K562 (cell line): ENCODE results near the gene NDUFB5. TPM values are rescaled to one million over a fixed set of nuclear protein-coding genes. Genes with fewer than 3 reads are reported as not detected.
A peak's percentile ranks its signal among the peaks of the same experiment; 100 is the strongest.

Source experiments
- ARID1B ChIP-seq: fragments of 450-650 bp; IDR thresholded peaks from 2 replicates; pipeline ENCODE4 v1.6.1; 2016; ENCODE audit warnings: antibody characterized with exemption, mild to moderate bottlenecking, inconsistent platforms
- ARNT ChIP-seq, 2 experiments: fragments of 450-650 bp; IDR thresholded peaks; 2 replicates each; pipeline ENCODE4 v1.6.1; 2016; ENCODE audit warnings: mild to moderate bottlenecking in 1 of 2
- ATF7 ChIP-seq: fragments of 450-650 bp; IDR thresholded peaks from 2 replicates; pipeline ENCODE4 v1.7.1; 2014; ENCODE audit warnings: mild to moderate bottlenecking, moderate library complexity
- CBFA2T2 ChIP-seq: fragments of 450-650 bp; conservative IDR thresholded peaks from 2 replicates; pipeline ENCODE4 v1.6.1; 2017; ENCODE audit warnings: mild to moderate bottlenecking
- CBFA2T3 ChIP-seq: fragments of 450-650 bp; IDR thresholded peaks from 2 replicates; pipeline ENCODE4 v1.6.1; 2017
- CBX3 ChIP-seq, 2 experiments: IDR thresholded peaks; 1 replicate in 1 of 2; 2 replicates in 1 of 2; pipeline ENCODE4 v1.6.1; 2012; ENCODE audit warnings: inconsistent platforms in 2 of 2, low read length in 2 of 2, borderline replicate concordance in 1 of 2, control low read depth in 1 of 2
- CREM ChIP-seq: IDR thresholded peaks from 2 replicates; pipeline ENCODE4 v1.6.1; 2014; ENCODE audit warnings: antibody characterized with exemption, low read depth
- CTBP1 ChIP-seq: fragments of 450-650 bp; IDR thresholded peaks from 2 replicates; pipeline ENCODE4 v1.6.1; 2016; ENCODE audit warnings: borderline replicate concordance
- EP300 ChIP-seq: IDR thresholded peaks from 2 replicates; pipeline ENCODE4 v1.6.1; 2012; ENCODE audit warnings: low read length, improper control_type of control experiment
- FOSL1 ChIP-seq: fragments of 200-800 bp; sonication (Bioruptor generic); conservative IDR thresholded peaks from 2 replicates; pipeline ENCODE4 v1.6.1; 2016; ENCODE audit warnings: missing genetic modification characterization, missing compliant biosample characterization
- FOXM1 ChIP-seq, 2 experiments: fragments of 450-650 bp in 1 of 2; sonication (generic) in 1 of 2; formaldehyde crosslinking in 1 of 2; IDR thresholded peaks; 2 replicates each; pipeline versions ENCODE4 v1.6.1 to v1.9.0; 2017 to 2022; ENCODE audit warnings: low read depth in 2 of 2, mild to moderate bottlenecking in 2 of 2, missing genetic modification reagents in 1 of 2, moderate library complexity in 1 of 2
- HDAC2 ChIP-seq: fragments of 450-650 bp; IDR thresholded peaks from 2 replicates; pipeline ENCODE4 v1.6.1; 2016; ENCODE audit warnings: mild to moderate bottlenecking
- HMGN3 ChIP-seq: IDR thresholded peaks from 2 replicates; pipeline ENCODE4 v1.6.1; 2011; ENCODE audit warnings: borderline replicate concordance, low read depth, mild to moderate bottlenecking, mixed read lengths, low read length; ENCODE audit not compliant: insufficient read length; ENCODE audit errors: extremely low read depth
- KDM1A ChIP-seq, 2 experiments: fragments of 450-650 bp; IDR thresholded peaks; 2 replicates each; pipeline ENCODE4 v1.6.1; 2016; ENCODE audit warnings: mild to moderate bottlenecking in 2 of 2
- KLF16 ChIP-seq: IDR thresholded peaks from 2 replicates; pipeline ENCODE4 v1.6.1; 2016; ENCODE audit warnings: antibody characterized with exemption
- MTA2 ChIP-seq: fragments of 450-650 bp; IDR thresholded peaks from 2 replicates; pipeline ENCODE4 v1.6.1; 2016; ENCODE audit warnings: low read depth
- NCOA1 ChIP-seq: fragments of 450-650 bp; IDR thresholded peaks from 2 replicates; pipeline ENCODE4 v1.6.1; 2016; ENCODE audit warnings: low read depth
- NR2C2 ChIP-seq, 2 experiments: fragments of 200-800 bp in 1 of 2; sonication (Bioruptor generic) in 1 of 2; sonication (generic) in 1 of 2; formaldehyde crosslinking in 1 of 2; IDR thresholded peaks; 2 replicates each; pipeline versions ENCODE4 v1.6.1 to v1.8.0; 2016 to 2022; ENCODE audit warnings: mild to moderate bottlenecking in 1 of 2, missing compliant biosample characterization in 1 of 2, missing genetic modification characterization in 1 of 2, missing genetic modification reagents in 1 of 2
- POLR2AphosphoS5 ChIP-seq: IDR thresholded peaks from 2 replicates; pipeline ENCODE4 v1.6.1; 2011; ENCODE audit warnings: mild to moderate bottlenecking, low read depth, low read length, moderate library complexity; ENCODE audit not compliant: control insufficient read depth, insufficient read depth
- POLR2H ChIP-seq: IDR thresholded peaks from 2 replicates; pipeline ENCODE4 v1.6.1; 2016; ENCODE audit warnings: missing genetic modification characterization, low read depth, mild to moderate bottlenecking, control low read depth, missing compliant biosample characterization, moderate library complexity
- SMARCE1 ChIP-seq: fragments of 450-650 bp; IDR thresholded peaks from 2 replicates; pipeline ENCODE4 v1.7.1; 2016; ENCODE audit warnings: mild to moderate bottlenecking
- TCF3 ChIP-seq: sonication (generic); formaldehyde crosslinking; IDR thresholded peaks from 2 replicates; pipeline ENCODE4 v1.4.0; 2020; ENCODE audit warnings: mild to moderate bottlenecking, missing genetic modification reagents
- TRIM24 ChIP-seq, 2 experiments: fragments of 450-650 bp; IDR thresholded peaks; 2 replicates each; pipeline ENCODE4 v1.6.1; 2016
- ZNF384 ChIP-seq: IDR thresholded peaks from 2 replicates; pipeline ENCODE4 v1.6.1; 2012; ENCODE audit warnings: low read depth, low read length, improper control_type of control experiment
- ZNF445 ChIP-seq: fragments of 250-450 bp; sonication (Bioruptor Pico); IDR thresholded peaks from 2 replicates; pipeline ENCODE4 v1.4.0; 2020; ENCODE audit warnings: low read depth, mild to moderate bottlenecking, moderate library complexity
- polyA plus RNA-seq, 8 experiments: library from polyadenylated mRNA; depleted of rRNA in 4 of 8; stranded (reverse) in 5 of 8; unstranded in 3 of 8; fragments of >200 nt; fragmentation: Nextera tagmentation in 2 of 8; fragmentation: Illumina TruSeq in 1 of 8; extraction: Ambion mirVana in 2 of 8; extraction: Trizol in 1 of 8; gene quantifications; 2 replicates each; pipeline versions ENCODE4 v1.2.1 to v1.2.3, GENCODE V29; 2011 to 2014; ENCODE audit warnings: inconsistent platforms in 1 of 8, missing spikeins in 1 of 8
- total RNA-seq, 7 experiments: library from RNA; depleted of rRNA in 6 of 7; stranded (reverse); fragments of >200 nt in 6 of 7; fragmentation: Illumina TruSeq in 2 of 7; extraction: Trizol in 2 of 7; gene quantifications; 2 replicates each; pipeline versions ENCODE4 v1.2.1 to v1.2.3, GENCODE V29; 2011 to 2021; ENCODE audit warnings: low replicate concordance in 1 of 7
- TF ChIP-seq, protein P1 (sequence below), 2 experiments: fragments of 450-650 bp; conservative IDR thresholded peaks; 2 replicates each; pipeline ENCODE4 v1.6.1; 2017; ENCODE audit warnings: mild to moderate bottlenecking in 2 of 2, moderate library complexity in 2 of 2
- TF ChIP-seq, protein P2 (sequence below): fragments of 250-450 bp; sonication (Bioruptor Pico); IDR thresholded peaks from 2 replicates; pipeline ENCODE4 v1.9.0; 2021; ENCODE audit warnings: mild to moderate bottlenecking
- TF ChIP-seq, protein P3 (sequence below): sonication (generic); formaldehyde crosslinking; IDR thresholded peaks from 2 replicates; pipeline ENCODE4 v1.8.0; 2022; ENCODE audit warnings: missing genetic modification reagents, mild to moderate bottlenecking, moderate library complexity, borderline replicate concordance

NDUFB5 gene
- total and polyA plus RNA-seq, 9 of the 15 experiments (the other 6 are each of a cell fraction or from before 2014, with no cell fraction given): 128 to 466 (median 176) TPM

GRCh38 chr3:179615458-179616173, 11.0 kb downstream of the NDUFB5 start (continued):
- TF ChIP-seq, protein P1, sequence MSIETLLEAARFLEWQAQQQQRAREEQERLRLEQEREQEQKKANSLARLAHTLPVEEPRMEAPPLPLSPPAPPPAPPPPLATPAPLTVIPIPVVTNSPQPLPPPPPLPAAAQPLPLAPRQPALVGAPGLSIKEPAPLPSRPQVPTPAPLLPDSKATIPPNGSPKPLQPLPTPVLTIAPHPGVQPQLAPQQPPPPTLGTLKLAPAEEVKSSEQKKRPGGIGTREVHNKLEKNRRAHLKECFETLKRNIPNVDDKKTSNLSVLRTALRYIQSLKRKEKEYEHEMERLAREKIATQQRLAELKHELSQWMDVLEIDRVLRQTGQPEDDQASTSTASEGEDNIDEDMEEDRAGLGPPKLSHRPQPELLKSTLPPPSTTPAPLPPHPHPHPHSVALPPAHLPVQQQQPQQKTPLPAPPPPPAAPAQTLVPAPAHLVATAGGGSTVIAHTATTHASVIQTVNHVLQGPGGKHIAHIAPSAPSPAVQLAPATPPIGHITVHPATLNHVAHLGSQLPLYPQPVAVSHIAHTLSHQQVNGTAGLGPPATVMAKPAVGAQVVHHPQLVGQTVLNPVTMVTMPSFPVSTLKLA (conservative IDR thresholded peaks at IDR 0.05): 0 out of 4 replicates have a peak, but pooled peaks of 1 of the 2 experiments have one; percentile 34
- TF ChIP-seq ARID1B: peak; percentile 97
- peak; percentile 24; the same call in 1 of the 2 replicates for TF ChIP-seq CREM
- TF ChIP-seq POLR2AphosphoS5: peak; percentile 79
- peak; percentile 96 for TF ChIP-seq SMARCE1
- peak; percentile 95 to 96 for TF ChIP-seq KDM1A (IDR thresholded peaks at IDR 0.05)
- peak; percentile 39; the same call in 1 of the 2 replicates for TF ChIP-seq ATF7
- TF ChIP-seq ARNT (IDR thresholded peaks at IDR 0.05): peak in 1 of 2 experiments; percentile 87; a peak in 2 of 4 replicates
- TF ChIP-seq POLR2H (tag): peak; percentile 37; the same call in 1 of the 2 replicates
- TF ChIP-seq NR2C2 (CRISPR knock-in tag; IDR thresholded peaks at IDR 0.05): no peak
- TF ChIP-seq NR2C2 (tag; IDR thresholded peaks at IDR 0.05): peak; percentile 23; the same call in 1 of the 2 replicates
- TF ChIP-seq EP300: peak; percentile 90
- peak; percentile 90 for TF ChIP-seq TCF3 (CRISPR knock-in tag)
- TF ChIP-seq KLF16: peak; percentile 80
- TF ChIP-seq, protein P2, sequence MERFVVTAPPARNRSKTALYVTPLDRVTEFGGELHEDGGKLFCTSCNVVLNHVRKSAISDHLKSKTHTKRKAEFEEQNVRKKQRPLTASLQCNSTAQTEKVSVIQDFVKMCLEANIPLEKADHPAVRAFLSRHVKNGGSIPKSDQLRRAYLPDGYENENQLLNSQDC (CRISPR knock-in tag): no peak
- no peak for TF ChIP-seq HMGN3
- peak; percentile 83 for TF ChIP-seq CBFA2T2
- peak; percentile 97 for TF ChIP-seq FOSL1
- peak; percentile 68; the same call in 1 of the 2 replicates for TF ChIP-seq NCOA1
- TF ChIP-seq CBX3 (IDR thresholded peaks at IDR 0.05; ENCODE audit: borderline replicate concordance in 1 of 2, low read length in 2 of 2): peak in 1 of 2 experiments; percentile 74; a peak in 2 of 3 replicates
- peak; percentile 57; the same call in 1 of the 2 replicates for TF ChIP-seq CTBP1
- TF ChIP-seq MTA2: peak; percentile 88
- peak; percentile 32; the same call in 1 of the 2 replicates for TF ChIP-seq ZNF384
- TF ChIP-seq, protein P3, sequence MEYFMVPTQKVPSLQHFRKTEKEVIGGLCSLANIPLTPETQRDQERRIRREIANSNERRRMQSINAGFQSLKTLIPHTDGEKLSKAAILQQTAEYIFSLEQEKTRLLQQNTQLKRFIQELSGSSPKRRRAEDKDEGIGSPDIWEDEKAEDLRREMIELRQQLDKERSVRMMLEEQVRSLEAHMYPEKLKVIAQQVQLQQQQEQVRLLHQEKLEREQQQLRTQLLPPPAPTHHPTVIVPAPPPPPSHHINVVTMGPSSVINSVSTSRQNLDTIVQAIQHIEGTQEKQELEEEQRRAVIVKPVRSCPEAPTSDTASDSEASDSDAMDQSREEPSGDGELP (CRISPR knock-in tag): no peak
- peak; percentile 93 for TF ChIP-seq CBFA2T3
- TF ChIP-seq ZNF445 (CRISPR knock-in tag): no peak
- TF ChIP-seq HDAC2: peak; percentile 79; the same call in 1 of the 2 replicates
- peak; percentile 54 for TF ChIP-seq FOXM1 (IDR thresholded peaks at IDR 0.05; ENCODE audit: low read depth)
- TF ChIP-seq FOXM1 (CRISPR knock-in tag; IDR thresholded peaks at IDR 0.05; ENCODE audit: low read depth): no peak
- peak in 1 of 2 experiments; percentile 41; a peak in 1 of 4 replicates for TF ChIP-seq TRIM24 (IDR thresholded peaks at IDR 0.05)
